K562 (cell line): ENCODE results near the gene ZBTB49. TPM values are rescaled to one million over a fixed set of nuclear protein-coding genes. Genes with fewer than 3 reads are reported as not detected.

Source experiments
- CEBPB ChIP-seq: fragments of 450-650 bp; IDR thresholded peaks from 2 replicates; pipeline ENCODE4 v1.6.1; 2016; ENCODE audit warnings: missing genetic modification characterization, missing compliant biosample characterization
- DACH1 ChIP-seq: fragments of 450-650 bp; IDR thresholded peaks from 2 replicates; pipeline ENCODE4 v1.6.1; 2018; ENCODE audit not compliant: partially characterized antibody
- FOXP4 ChIP-seq: sonication (generic); formaldehyde crosslinking; IDR thresholded peaks from 2 replicates; pipeline ENCODE4 v1.8.0; 2022; ENCODE audit warnings: mild to moderate bottlenecking, missing genetic modification reagents, borderline replicate concordance
- MGA ChIP-seq: fragments of 450-650 bp; IDR thresholded peaks from 2 replicates; pipeline ENCODE4 v1.6.1; 2016; ENCODE audit warnings: mild to moderate bottlenecking, moderate library complexity
- ZNF274 ChIP-seq: IDR thresholded peaks from 2 replicates; pipeline ENCODE4 v1.6.1; 2011; ENCODE audit warnings: low read depth, mild to moderate bottlenecking, low read length, moderate library complexity, borderline replicate concordance
- ZNF436 ChIP-seq: fragments of 250-450, 450-650 bp; sonication (Bioruptor Pico); formaldehyde crosslinking; IDR thresholded peaks from 2 replicates; pipeline ENCODE4 v1.7.0; 2020; ENCODE audit warnings: mild to moderate bottlenecking
- polyA plus RNA-seq, 8 experiments: library from polyadenylated mRNA; depleted of rRNA in 4 of 8; stranded (reverse) in 5 of 8; unstranded in 3 of 8; fragments of >200 nt; fragmentation: Nextera tagmentation in 2 of 8; fragmentation: Illumina TruSeq in 1 of 8; extraction: Ambion mirVana in 2 of 8; extraction: Trizol in 1 of 8; gene quantifications; 2 replicates each; pipeline versions ENCODE4 v1.2.1 to v1.2.3, GENCODE V29; 2011 to 2014; ENCODE audit warnings: inconsistent platforms in 1 of 8, missing spikeins in 1 of 8
- total RNA-seq, 7 experiments: library from RNA; depleted of rRNA in 6 of 7; stranded (reverse); fragments of >200 nt in 6 of 7; fragmentation: Illumina TruSeq in 2 of 7; extraction: Trizol in 2 of 7; gene quantifications; 2 replicates each; pipeline versions ENCODE4 v1.2.1 to v1.2.3, GENCODE V29; 2011 to 2021; ENCODE audit warnings: low replicate concordance in 1 of 7
- TF ChIP-seq, protein P1 (sequence below): sonication (generic); formaldehyde crosslinking; IDR thresholded peaks from 2 replicates; pipeline ENCODE4 v1.8.1; 2023; ENCODE audit warnings: mild to moderate bottlenecking, missing genetic modification reagents
- TF ChIP-seq, protein P2 (sequence below): fragments of 450-650 bp; IDR thresholded peaks from 2 replicates; pipeline ENCODE4 v1.7.1; 2018; ENCODE audit warnings: mild to moderate bottlenecking, low read depth; ENCODE audit not compliant: partially characterized antibody

Gene ZBTB49
- total and polyA plus RNA-seq, 9 of the 15 experiments (the other 6 are each of a cell fraction or from before 2014, with no cell fraction given) = 0.49 to 8.0 (median 4.2) TPM

DNA sequence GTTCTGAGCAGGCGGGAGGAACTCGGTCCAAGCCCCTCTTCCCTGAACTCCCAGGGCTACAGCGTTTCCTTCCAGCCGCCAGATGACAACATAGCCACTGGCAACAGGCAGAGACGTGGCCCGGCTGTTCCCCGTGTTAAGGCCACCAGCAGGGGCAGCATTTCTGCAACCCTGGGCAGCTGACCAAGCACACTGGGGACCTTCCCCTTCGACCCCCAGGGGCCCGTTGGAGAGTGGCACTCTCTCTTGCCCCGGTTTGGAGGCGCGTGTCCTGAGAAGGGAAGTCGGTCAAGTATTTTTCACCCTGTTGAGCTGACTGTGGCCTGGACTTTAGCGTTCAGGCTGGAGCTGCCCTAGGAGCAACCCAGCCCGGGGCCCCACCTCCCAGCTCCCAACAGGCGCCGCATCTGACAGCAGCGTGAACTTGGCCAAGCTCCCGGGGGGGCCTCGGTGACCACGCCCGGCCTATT, 37.6 kb downstream of the ZBTB49 start (continued):
- TF ChIP-seq, protein P1, sequence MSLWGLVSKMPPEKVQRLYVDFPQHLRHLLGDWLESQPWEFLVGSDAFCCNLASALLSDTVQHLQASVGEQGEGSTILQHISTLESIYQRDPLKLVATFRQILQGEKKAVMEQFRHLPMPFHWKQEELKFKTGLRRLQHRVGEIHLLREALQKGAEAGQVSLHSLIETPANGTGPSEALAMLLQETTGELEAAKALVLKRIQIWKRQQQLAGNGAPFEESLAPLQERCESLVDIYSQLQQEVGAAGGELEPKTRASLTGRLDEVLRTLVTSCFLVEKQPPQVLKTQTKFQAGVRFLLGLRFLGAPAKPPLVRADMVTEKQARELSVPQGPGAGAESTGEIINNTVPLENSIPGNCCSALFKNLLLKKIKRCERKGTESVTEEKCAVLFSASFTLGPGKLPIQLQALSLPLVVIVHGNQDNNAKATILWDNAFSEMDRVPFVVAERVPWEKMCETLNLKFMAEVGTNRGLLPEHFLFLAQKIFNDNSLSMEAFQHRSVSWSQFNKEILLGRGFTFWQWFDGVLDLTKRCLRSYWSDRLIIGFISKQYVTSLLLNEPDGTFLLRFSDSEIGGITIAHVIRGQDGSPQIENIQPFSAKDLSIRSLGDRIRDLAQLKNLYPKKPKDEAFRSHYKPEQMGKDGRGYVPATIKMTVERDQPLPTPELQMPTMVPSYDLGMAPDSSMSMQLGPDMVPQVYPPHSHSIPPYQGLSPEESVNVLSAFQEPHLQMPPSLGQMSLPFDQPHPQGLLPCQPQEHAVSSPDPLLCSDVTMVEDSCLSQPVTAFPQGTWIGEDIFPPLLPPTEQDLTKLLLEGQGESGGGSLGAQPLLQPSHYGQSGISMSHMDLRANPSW (CRISPR knock-in tag) = no peak
- TF ChIP-seq CEBPB (tag) (peak; percentile 43; the same call in 1 of the 2 replicates), DACH1 (peak; percentile 26), ZNF436 (no peak), MGA (peak; percentile 65), FOXP4 (CRISPR knock-in tag) (no peak), ZNF274 (no peak)
- TF ChIP-seq, protein P2, sequence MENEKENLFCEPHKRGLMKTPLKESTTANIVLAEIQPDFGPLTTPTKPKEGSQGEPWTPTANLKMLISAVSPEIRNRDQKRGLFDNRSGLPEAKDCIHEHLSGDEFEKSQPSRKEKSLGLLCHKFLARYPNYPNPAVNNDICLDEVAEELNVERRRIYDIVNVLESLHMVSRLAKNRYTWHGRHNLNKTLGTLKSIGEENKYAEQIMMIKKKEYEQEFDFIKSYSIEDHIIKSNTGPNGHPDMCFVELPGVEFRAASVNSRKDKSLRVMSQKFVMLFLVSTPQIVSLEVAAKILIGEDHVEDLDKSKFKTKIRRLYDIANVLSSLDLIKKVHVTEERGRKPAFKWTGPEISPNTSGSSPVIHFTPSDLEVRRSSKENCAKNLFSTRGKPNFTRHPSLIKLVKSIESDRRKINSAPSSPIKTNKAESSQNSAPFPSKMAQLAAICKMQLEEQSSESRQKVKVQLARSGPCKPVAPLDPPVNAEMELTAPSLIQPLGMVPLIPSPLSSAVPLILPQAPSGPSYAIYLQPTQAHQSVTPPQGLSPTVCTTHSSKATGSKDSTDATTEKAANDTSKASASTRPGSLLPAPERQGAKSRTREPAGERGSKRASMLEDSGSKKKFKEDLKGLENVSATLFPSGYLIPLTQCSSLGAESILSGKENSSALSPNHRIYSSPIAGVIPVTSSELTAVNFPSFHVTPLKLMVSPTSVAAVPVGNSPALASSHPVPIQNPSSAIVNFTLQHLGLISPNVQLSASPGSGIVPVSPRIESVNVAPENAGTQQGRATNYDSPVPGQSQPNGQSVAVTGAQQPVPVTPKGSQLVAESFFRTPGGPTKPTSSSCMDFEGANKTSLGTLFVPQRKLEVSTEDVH = no peak
